NCI-H2107 (cell line): ENCODE data around the gene PHF14.

Source experiments
- DNase-seq: peaks from one replicate; lab custom pipeline; 2025; lab: John Stamatoyannopoulos, UW

PHF14 gene

GRCh38 chr7:11120068-11120664 is 146.5 kb downstream of the PHF14 start:
- DNase-seq, result no peak

- DNase-seq, result no peak
Measured at GRCh38 chr7:11120675-11121220, 147.1 kb downstream of the PHF14 start.

- DNase-seq, result no peak
Measured at GRCh38 chr7:11124856-11125559, 151.3 kb downstream of the PHF14 start.

- no peak for DNase-seq
Measured at GRCh38 chr7:11127114-11127785, 153.6 kb downstream of the PHF14 start.

- DNase-seq, result no peak
Measured at GRCh38 chr7:11127988-11128387, 154.3 kb downstream of the PHF14 start.

GRCh38 chr7:11128498-11128897 is 154.8 kb downstream of the PHF14 start:
- DNase-seq, result no peak

GRCh38 chr7:11130012-11130411 is 156.3 kb downstream of the PHF14 start:
- DNase-seq, result no peak

GRCh38 chr7:11130601-11131000 is 156.9 kb downstream of the PHF14 start:
- DNase-seq, result no peak

GRCh38 chr7:11133436-11133959 is 159.8 kb downstream of the PHF14 start:
- DNase-seq, result no peak

GRCh38 chr7:11135573-11135972 is 161.9 kb downstream of the PHF14 start:
- no peak for DNase-seq

GRCh38 chr7:11141541-11141940 is 167.9 kb downstream of the PHF14 start:
- DNase-seq, result no peak

GRCh38 chr7:11153694-11154093 is 180.0 kb downstream of the PHF14 start:
- no peak for DNase-seq

GRCh38 chr7:11155883-11156282 is 182.2 kb downstream of the PHF14 start:
- DNase-seq, result no peak

GRCh38 chr7:11161499-11161898 is 187.8 kb downstream of the PHF14 start:
- DNase-seq, result no peak

GRCh38 chr7:11163220-11163619 is 189.5 kb downstream of the PHF14 start:
- no peak for DNase-seq

GRCh38 chr7:11166051-11166450 is 192.4 kb downstream of the PHF14 start:
- DNase-seq, result no peak

- DNase-seq, result no peak
Measured at GRCh38 chr7:11168650-11169170, 195.0 kb downstream of the PHF14 start.

- no peak for DNase-seq
Measured at GRCh38 chr7:11170175-11170574, 196.5 kb downstream of the PHF14 start.

- no peak for DNase-seq
Measured at GRCh38 chr7:11170863-11171568, 197.3 kb downstream of the PHF14 start.

GRCh38 chr7:11171569-11172192 is 198.0 kb downstream of the PHF14 start:
- DNase-seq, result no peak

- no peak for DNase-seq
Measured at GRCh38 chr7:11172835-11173234, 199.2 kb downstream of the PHF14 start.
